Hepatocyte (in vitro differentiated cells): ENCODE measurements around the gene GALNT18.

Experiments used
- CTCF ChIP-seq: fragments of 200-600 bp; sonication (generic); IDR thresholded peaks from 2 replicates; pipeline ENCODE4 v1.5.1; 2016; ENCODE audit warnings: antibody characterized with exemption, mild to moderate bottlenecking; ENCODE audit not compliant: poor library complexity
- EZH2 ChIP-seq: fragments of 200-600 bp; sonication (generic); IDR thresholded peaks from 2 replicates; pipeline ENCODE4 v1.6.1; 2016; ENCODE audit warnings: antibody characterized with exemption, mild to moderate bottlenecking, borderline replicate concordance

- TF ChIP-seq CTCF (no peak), EZH2 (no peak)
Observed at GRCh38 chr11:11308249-11308648, 313.6 kb downstream of the GALNT18 start.
